Panc1 (cell line): ENCODE measurements around the gene PEPD.

Experiments used
- CTCF ChIP-seq: fragments of 450-650 bp; IDR thresholded peaks from 2 replicates; pipeline ENCODE4 v1.5.1; 2017; ENCODE audit warnings: mild to moderate bottlenecking
- POLR2AphosphoS5 ChIP-seq: IDR thresholded peaks from 2 replicates; pipeline ENCODE4 v1.6.1; 2012; ENCODE audit warnings: mild to moderate bottlenecking, low read depth, low read length, moderate library complexity
- SIN3A ChIP-seq: IDR thresholded peaks from 2 replicates; pipeline ENCODE4 v1.6.1; 2012; ENCODE audit warnings: low read depth, mild to moderate bottlenecking, low read length, moderate library complexity, borderline replicate concordance; ENCODE audit not compliant: insufficient read depth

GRCh38 chr19:33450689-33451088, 70.9 kb downstream of the PEPD start:
- no peak for TF ChIP-seq POLR2AphosphoS5
- TF ChIP-seq CTCF: no peak
- no peak for TF ChIP-seq SIN3A
